HG03064 (cell line): Measurements from ENCODE around the gene ZC3H12C.
"Not testable (repeated sequence)": the region's sequence is repeated elsewhere in the genome, so short reads cannot be mapped to it uniquely, and the experiment has no call there.

Source experiments
- ATAC-seq: cut with Tn5 transposase; IDR thresholded peaks from one replicate; pipeline ENCODE4 v1.9.1; 2021; ENCODE audit warnings: low read depth; ENCODE audit not compliant: unreplicated experiment

Gene ZC3H12C

GRCh38 chr11:110208678-110209312 lies 115.6 kb downstream of the ZC3H12C start:
- not testable (repeated sequence) for ATAC-seq

GRCh38 chr11:110209313-110209694 lies 116.1 kb downstream of the ZC3H12C start:
- ATAC-seq, result not testable (repeated sequence)

GRCh38 chr11:110217223-110217877 lies 124.2 kb downstream of the ZC3H12C start:
- ATAC-seq, result no peak

GRCh38 chr11:110217936-110218335 lies 124.7 kb downstream of the ZC3H12C start:
- ATAC-seq, result no peak

GRCh38 chr11:110219006-110219785 lies 126.0 kb downstream of the ZC3H12C start:
- ATAC-seq, result no peak
